Heart right ventricle (tissue), 16 donors: Measurements from ENCODE around the gene MED13. TPM values are rescaled to one million over a fixed set of nuclear protein-coding genes. Genes with fewer than 3 reads are reported as not detected.

ENCODE experiments used
- ATAC-seq, 8 donors: fragments of 200-7000 bp; cut with Tn5 transposase; one replicate each; pipeline ENCODE4 v1.9.1; 2020; ENCODE audit warnings: mild to moderate bottlenecking in 8 of 8, moderate library complexity in 8 of 8, moderate number of reproducible peaks in 1 of 8
- DNase-seq, 2 donors: peaks; one replicate each; pipeline ENCODE4 v3.0.0-alpha.2; 2020
- H3K27ac ChIP-seq, 10 donors: fragments of 200-600 bp; sonication (generic) in 2 of 10; one replicate each; pipeline versions ENCODE4 v1.5.0 to v1.8.0; 2020 to 2022; ENCODE audit warnings: mild to moderate bottlenecking in 3 of 10
- H3K27me3 ChIP-seq, 7 donors: fragments of 200-600 bp; one replicate each; pipeline ENCODE4 v1.8.0; 2021 to 2022; ENCODE audit warnings: mild to moderate bottlenecking in 2 of 7
- H3K36me3 ChIP-seq, 9 donors: fragments of 200-600 bp; sonication (generic) in 1 of 9; one replicate each; pipeline versions ENCODE4 v1.5.0 to v1.8.0; 2020 to 2022; ENCODE audit warnings: mild to moderate bottlenecking in 2 of 9
- H3K4me1 ChIP-seq, 9 donors: fragments of 200-600 bp; sonication (generic) in 1 of 9; one replicate each; pipeline versions ENCODE4 v1.5.0 to v1.8.0; 2020 to 2022; ENCODE audit warnings: mild to moderate bottlenecking in 4 of 9
- H3K4me3 ChIP-seq, 10 donors: fragments of 200-600 bp; sonication (generic) in 2 of 10; one replicate each; pipeline versions ENCODE4 v1.5.0 to v1.8.0; 2020 to 2022; ENCODE audit warnings: mild to moderate bottlenecking in 7 of 10, moderate library complexity in 2 of 10
- H3K9me3 ChIP-seq, 11 donors: fragments of 200-600 bp in 10 of 11; sonication (generic) in 2 of 11; one replicate each; pipeline versions ENCODE4 v1.5.0 to v1.8.0; 2013 to 2022; ENCODE audit warnings: mild to moderate bottlenecking in 2 of 11, control low read depth in 1 of 11, moderate library complexity in 1 of 11
- whole genome bisulfite sequencing, 2 donors: extraction: QIAGEN DNeasy Blood & Tissue Kit; methylation state at CpG; one replicate each; pipeline ENCODE4 v1.1.7; 2013; ENCODE audit warnings: inconsistent platforms in 1 of 2; 5-methylcytosine and 5-hydroxymethylcytosine counted together
- intact Hi-C, 10 donors: fragments of 100-400 bp; cut with DNase I; formaldehyde crosslinking; loops; one replicate each; pipeline versions ENCODE4 v1.11.1 to v1.14.2; 2022
- polyA plus RNA-seq, 2 donors: library from polyadenylated mRNA; stranded (reverse); fragments of 200-250 nt; gene quantifications; one replicate each; pipeline ENCODE4 v1.2.3, GENCODE V29; 2013
- total RNA-seq, 10 donors: library from RNA; stranded (reverse); fragmentation: NEBNext Ultra II Directional in 3 of 10; extraction: Animal tissue kit (Norgen Biotek cat#: 25700) in 3 of 10; gene quantifications; one replicate each; pipeline versions ENCODE4 v1.2.1 to v1.2.4, GENCODE V29; 2021 to 2023
- TF ChIP-seq, protein P1 (sequence below), 9 donors: fragments of 200-600 bp; sonication (generic) in 2 of 9; IDR thresholded peaks; one replicate each; pipeline versions ENCODE4 v1.5.0 to v1.8.0; 2021 to 2022; ENCODE audit warnings: antibody characterized with exemption in 9 of 9, mild to moderate bottlenecking in 5 of 9, moderate library complexity in 1 of 9
- donor health status: Arrhythmogenic right ventricular cardiomyopathy.
- donor health status: ischemic (EF 13 %, LVEDD 7.1; RV severe dilation, severe dysfunction).
- donor health status: healthy with polysubstance abuse.
- donor health status: DM: no; HTN: yes; CAD: no.
- donor health status: DM: no; HTN: no; CAD: no.
- donor health status: ischemic (EF 25% LVEDD 6.9; RV normal size, moderate dysfunction).
- donor health status: ischemic (EF 25% LVEDD 5.7; RV mildly dilated, moderate dysfunction).
- donor health status: healthy.
- donor health status: DM: yes; HTN: yes; CAD: no.
- donor health status: Ischemic cardiomyopathy.
- donor health status: ischemic (EF 35%, LVEDD 5.7; RV mildly dilated, moderate dysfunction).
- donor health status: nonischemic (EF 11% LVEDD 7.7; RV severe dilation, severe dysfunction).
- donor health status: DM: yes; HTN: yes; CAD: no.
- donor health status: PGD.
- donor health status: ischemic (EF 29% LVEDD 5.4; RV normal size, mild dysfunction).
- donor health status: nonischemic (EF 23%, LVEDD 6.1; RV moderate dilation, normal function).

Gene MED13
- total and polyA plus RNA-seq, 12 donors: 4.1 to 51.6 (median 35.7) TPM

DNA sequence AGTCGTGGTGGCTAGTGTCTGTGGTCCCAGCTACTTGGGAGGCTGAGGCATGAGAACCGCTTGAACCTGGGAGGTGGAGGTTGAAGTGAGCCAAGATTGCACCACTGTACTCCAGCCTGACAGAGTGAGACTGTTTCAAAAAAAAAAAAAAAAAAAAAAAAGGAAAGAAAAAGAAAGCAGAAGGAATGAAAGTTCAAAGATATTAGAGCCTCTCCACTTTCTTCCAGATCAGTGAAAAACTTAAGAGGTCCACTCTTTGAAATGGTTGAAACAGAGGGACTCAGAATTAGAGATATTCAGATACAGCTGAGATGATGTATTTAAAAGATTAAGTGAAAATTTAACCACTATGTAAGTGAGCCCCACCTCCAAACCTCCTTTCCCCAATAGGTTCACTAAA is 16.8 kb downstream of the MED13 start:
- no peak for ATAC-seq
- intact Hi-C loops: no loop called here
- no peak overlapping the region for H3K27ac ChIP-seq

DNA sequence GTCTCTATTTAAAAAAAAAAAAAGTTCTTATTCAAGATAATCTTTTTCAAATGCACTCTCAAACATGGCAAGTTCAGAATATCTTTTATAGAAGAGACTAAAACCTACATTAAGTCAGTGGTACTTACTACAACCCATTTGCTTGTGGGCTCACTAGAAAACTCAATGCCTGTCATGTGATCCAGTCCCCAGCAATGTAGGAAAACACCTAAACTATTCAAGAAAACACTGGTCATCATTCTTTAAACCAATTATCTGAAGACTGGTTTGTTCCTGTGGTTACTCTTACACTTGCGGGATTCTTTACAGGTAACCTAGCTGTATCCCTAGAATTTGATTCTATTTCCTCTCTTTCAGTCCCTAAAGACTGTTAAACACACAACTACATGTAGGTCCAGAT is 19.6 kb downstream of the MED13 start:
- H3K27ac ChIP-seq: no peak overlapping the region
- 97 to 98% methylated on average over 1 of the region's 1 CpG for WGBS, 2 donors
- ATAC-seq (no peak), DNase-seq (no peak)
- no peaks in the 10 kb centered on the region for H3K27me3 ChIP-seq
- H3K9me3 ChIP-seq: no peaks in the 10 kb centered on the region
- peaks cover 0 to 100% (median 22%) of the 10 kb centered on the region in 9 donors for H3K36me3 ChIP-seq
- intact Hi-C loops: no loop called here
- no peak overlapping the region for H3K4me3 ChIP-seq
- H3K4me1 ChIP-seq: peaks cover 0 to 34% (median 18%) of the 10 kb centered on the region in 9 donors
- TF ChIP-seq, protein P1, sequence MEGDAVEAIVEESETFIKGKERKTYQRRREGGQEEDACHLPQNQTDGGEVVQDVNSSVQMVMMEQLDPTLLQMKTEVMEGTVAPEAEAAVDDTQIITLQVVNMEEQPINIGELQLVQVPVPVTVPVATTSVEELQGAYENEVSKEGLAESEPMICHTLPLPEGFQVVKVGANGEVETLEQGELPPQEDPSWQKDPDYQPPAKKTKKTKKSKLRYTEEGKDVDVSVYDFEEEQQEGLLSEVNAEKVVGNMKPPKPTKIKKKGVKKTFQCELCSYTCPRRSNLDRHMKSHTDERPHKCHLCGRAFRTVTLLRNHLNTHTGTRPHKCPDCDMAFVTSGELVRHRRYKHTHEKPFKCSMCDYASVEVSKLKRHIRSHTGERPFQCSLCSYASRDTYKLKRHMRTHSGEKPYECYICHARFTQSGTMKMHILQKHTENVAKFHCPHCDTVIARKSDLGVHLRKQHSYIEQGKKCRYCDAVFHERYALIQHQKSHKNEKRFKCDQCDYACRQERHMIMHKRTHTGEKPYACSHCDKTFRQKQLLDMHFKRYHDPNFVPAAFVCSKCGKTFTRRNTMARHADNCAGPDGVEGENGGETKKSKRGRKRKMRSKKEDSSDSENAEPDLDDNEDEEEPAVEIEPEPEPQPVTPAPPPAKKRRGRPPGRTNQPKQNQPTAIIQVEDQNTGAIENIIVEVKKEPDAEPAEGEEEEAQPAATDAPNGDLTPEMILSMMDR (IDR thresholded peaks at IDR 0.05): no peak

More for the DNA sequence above, 16.8 kb downstream of the MED13 start:
- no peaks in the 10 kb centered on the region for H3K27me3 ChIP-seq
- no peak overlapping the region for H3K4me3 ChIP-seq
- no peak for DNase-seq
- peaks cover 0 to 47% (median 24%) of the 10 kb centered on the region in 9 donors for H3K4me1 ChIP-seq
- peaks cover 0 to 99% (median 21%) of the 10 kb centered on the region in 9 donors for H3K36me3 ChIP-seq
- TF ChIP-seq, protein P1 (IDR thresholded peaks at IDR 0.05): no peak
- H3K9me3 ChIP-seq: no peaks in the 10 kb centered on the region
- WGBS, 2 donors: 95 to 98% methylated on average over 2 of the region's 2 CpGs

DNA sequence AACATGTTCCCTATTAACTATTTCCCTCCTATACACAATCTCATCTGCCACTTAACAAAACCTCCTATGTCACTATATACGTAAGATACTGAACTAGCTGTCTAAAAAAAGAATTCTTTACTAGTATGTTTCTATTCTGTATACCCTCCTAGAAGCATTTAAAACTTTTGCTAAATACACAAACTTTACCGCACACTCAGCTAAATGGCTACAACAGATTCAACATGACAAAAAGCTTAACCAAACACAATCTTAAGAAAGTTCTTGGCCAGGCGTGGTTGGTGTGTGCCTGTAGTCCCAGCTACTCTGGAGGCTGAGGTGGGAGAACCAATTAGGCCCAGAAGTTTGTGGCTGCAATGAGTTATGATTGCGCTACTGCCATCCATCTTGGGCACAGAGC is 20.0 kb downstream of the MED13 start:
- intact Hi-C loops: no loop called here
- ATAC-seq: no peak
- H3K36me3 ChIP-seq: peaks cover 0 to 100% (median 22%) of the 10 kb centered on the region in 9 donors
- no peaks in the 10 kb centered on the region for H3K27me3 ChIP-seq
- no peak overlapping the region for H3K27ac ChIP-seq
- no peak overlapping the region for H3K4me3 ChIP-seq
- H3K9me3 ChIP-seq: no peaks in the 10 kb centered on the region
- DNase-seq: no peak
- TF ChIP-seq, protein P1 (IDR thresholded peaks at IDR 0.05): no peak
- 94 to 98% methylated on average over 4 of the region's 4 CpGs for WGBS, 2 donors
- H3K4me1 ChIP-seq: peaks cover 0 to 34% (median 18%) of the 10 kb centered on the region in 9 donors

DNA sequence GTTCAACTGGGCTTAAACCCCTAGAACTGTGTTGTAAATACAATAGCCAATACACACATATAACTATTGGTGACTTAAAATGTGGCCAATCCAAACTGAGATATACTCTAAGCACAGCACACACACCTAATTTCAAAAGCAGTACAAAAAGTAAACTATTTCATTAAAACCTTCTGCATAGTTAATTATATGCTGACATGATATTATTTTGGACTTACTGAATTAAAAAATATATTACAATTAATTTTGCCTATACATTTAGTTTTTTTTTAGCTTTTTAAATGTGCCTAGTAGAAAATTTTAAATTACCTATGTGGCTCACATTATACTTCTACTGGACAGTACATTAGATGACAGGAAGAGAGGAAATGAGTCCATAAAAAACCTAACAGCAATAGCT is 21.5 kb downstream of the MED13 start:
- intact Hi-C loops: no loop called here
- Histone ChIP-seq H3K4me1 (peaks cover 0 to 37% (median 19%) of the 10 kb centered on the region in 9 donors), H3K4me3 (no peak overlapping the region), H3K36me3 (peaks cover 0 to 97% (median 22%) of the 10 kb centered on the region in 9 donors), H3K27me3 (no peaks in the 10 kb centered on the region), H3K27ac (no peak overlapping the region), H3K9me3 (no peaks in the 10 kb centered on the region)
- TF ChIP-seq, protein P1 (IDR thresholded peaks at IDR 0.05): no peak
- DNase-seq (no peak), ATAC-seq (peak in 1 of 8 donors; percentile 18)
